GM12891 (cell line): ENCODE data around the gene ZNF471. TPM values are rescaled to one million over a fixed set of nuclear protein-coding genes. Genes with fewer than 3 reads are reported as not detected.

Experiments used
- DNase-seq: peaks from one replicate; pipeline ENCODE4 v3.0.0; 2011; ENCODE audit warnings: low spot score; ENCODE audit not compliant: insufficient read length
- FAIRE-seq: peaks from 2 replicates; lab custom pipeline; 2011; peaks lifted over from hg19 to GRCh38; lab: Jason Lieb, UNC
- PAX5 ChIP-seq: IDR thresholded peaks from 2 replicates; pipeline ENCODE4 v1.6.1; 2011; ENCODE audit warnings: low read length, moderate library complexity, mild to moderate bottlenecking; ENCODE audit not compliant: insufficient read depth, severe bottlenecking
- POLR2A ChIP-seq: IDR thresholded peaks from 2 replicates; pipeline ENCODE4 v1.6.1; 2011; ENCODE audit warnings: low read depth, low read length, control low read depth
- POLR2AphosphoS5 ChIP-seq: IDR thresholded peaks from 2 replicates; pipeline ENCODE4 v1.6.1; 2011; ENCODE audit warnings: low read depth, low read length, control low read depth
- POU2F2 ChIP-seq: IDR thresholded peaks from 2 replicates; pipeline ENCODE4 v1.6.1; 2011; ENCODE audit warnings: low read depth, mild to moderate bottlenecking, control low read depth, low read length, moderate library complexity
- SPI1 ChIP-seq: IDR thresholded peaks from 2 replicates; pipeline ENCODE4 v1.6.1; 2011; ENCODE audit warnings: low read depth, low read length, control low read depth
- TAF1 ChIP-seq: IDR thresholded peaks from 2 replicates; pipeline ENCODE4 v1.6.1; 2011; ENCODE audit warnings: low read depth, low read length, control low read depth
- polyA plus RNA-seq: library from polyadenylated mRNA; unstranded; fragments of >200 nt; gene quantifications from one replicate; pipeline ENCODE4 v1.2.1, GENCODE V29; 2012; ENCODE audit warnings: low read depth, missing spikeins, inconsistent platforms; ENCODE audit not compliant: missing spikeins

The ZNF471 gene
- polyA plus RNA-seq = not detected

DNA sequence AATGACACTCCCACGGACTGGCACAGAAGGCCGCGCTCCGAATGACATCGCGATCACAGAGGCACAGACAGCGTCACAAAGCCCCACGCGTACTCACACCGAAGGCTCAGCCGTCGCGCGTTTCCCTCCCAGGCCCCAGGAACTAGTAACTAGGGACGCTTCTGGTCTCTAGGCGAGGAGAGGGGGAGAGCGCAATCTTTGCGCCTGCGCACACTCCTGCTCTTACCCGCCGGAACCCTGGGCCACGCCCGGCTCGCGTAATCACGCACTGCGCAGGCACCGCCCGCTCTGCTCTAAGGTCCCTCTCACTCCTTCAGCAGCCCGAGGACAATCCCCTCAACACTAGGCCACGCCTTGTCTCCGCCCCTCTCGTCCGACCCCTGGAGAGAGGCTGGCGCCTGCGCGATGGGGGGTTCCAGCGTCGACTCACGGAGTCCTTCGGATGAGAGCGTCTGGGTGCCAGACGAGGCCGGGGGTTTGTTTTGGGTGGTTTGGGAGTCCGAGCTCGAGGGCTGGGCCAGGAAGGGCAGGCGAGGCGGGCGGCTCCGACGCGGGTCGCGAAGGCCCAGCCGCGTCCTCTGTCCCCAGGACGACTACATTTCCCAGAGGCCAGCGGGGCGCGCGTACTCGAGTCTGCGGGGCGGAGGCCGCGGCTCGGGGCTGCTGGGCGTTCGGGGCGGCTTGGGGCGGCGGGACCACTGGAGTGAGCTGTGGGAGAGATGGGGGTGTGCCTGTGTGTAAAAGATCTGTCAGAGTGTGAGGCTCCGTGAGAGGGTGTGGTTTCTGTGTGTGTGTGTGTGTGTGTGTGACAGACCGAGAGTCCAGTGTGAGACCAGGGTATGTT, at the start of gene ZNF471:
TSS of gene ZNF471 (plus strand) at position 410 of the 844 bp plus-strand sequence. CDS start 3,717 bp downstream, outside the sequence.
- TF ChIP-seq PAX5 = no peak
- no peak for TF ChIP-seq TAF1
- TF ChIP-seq POLR2A = no peak
- TF ChIP-seq POU2F2 = no peak
- no peak for TF ChIP-seq POLR2AphosphoS5
- TF ChIP-seq SPI1 = no peak
- no peak for DNase-seq
- FAIRE-seq = no peak

DNA sequence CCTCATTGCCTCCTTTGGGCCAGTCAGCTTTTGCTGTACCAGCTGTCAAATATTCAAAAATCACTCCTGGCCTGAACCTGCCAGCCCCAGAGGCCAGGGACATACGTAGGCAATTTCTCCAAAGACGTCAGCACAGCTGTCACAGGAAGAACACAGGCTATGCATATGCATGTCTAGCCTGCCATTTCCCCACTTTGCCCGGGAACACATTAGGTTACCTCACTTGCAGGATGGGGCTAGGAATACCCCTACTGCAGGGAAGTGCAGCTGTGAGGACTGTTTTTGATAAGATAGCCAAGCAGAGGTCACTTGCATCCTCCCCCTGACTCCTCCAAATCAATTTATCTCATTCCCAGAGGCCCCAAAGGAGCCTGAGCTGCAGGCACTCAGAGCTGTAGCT, 33.3 kb upstream of the ZNF471 start:
- TF ChIP-seq POLR2A = no peak
- no peak for TF ChIP-seq PAX5
- no peak for TF ChIP-seq POLR2AphosphoS5
- TF ChIP-seq POU2F2 = no peak
- no peak for TF ChIP-seq TAF1
- no peak for TF ChIP-seq SPI1
- FAIRE-seq = no peak

DNA sequence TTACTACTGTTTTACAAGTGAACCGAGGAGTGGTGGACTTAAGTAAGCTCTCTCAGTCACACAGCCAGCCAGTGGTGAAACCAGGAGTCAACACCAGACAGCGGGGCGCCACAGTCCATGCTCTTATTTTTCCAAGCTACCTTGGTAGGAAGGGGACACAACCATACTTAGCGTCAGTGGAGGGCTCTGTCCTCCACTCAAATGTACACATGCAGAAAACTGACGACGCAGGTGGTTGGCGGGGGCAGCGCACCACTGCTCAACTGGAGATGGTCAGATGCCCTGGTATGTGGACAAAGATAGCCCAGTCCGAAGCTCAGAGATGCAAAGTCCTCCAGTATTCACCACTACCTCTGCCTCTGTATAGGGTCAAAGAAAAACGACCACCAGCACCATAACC, 31.6 kb upstream of the ZNF471 start:
- TF ChIP-seq PAX5 (no peak), TAF1 (no peak), POLR2AphosphoS5 (no peak), SPI1 (no peak), POU2F2 (no peak), POLR2A (no peak)
- no peak for DNase-seq
- no peak for FAIRE-seq

More for the DNA sequence above, 33.3 kb upstream of the ZNF471 start:
- no peak for DNase-seq

DNA sequence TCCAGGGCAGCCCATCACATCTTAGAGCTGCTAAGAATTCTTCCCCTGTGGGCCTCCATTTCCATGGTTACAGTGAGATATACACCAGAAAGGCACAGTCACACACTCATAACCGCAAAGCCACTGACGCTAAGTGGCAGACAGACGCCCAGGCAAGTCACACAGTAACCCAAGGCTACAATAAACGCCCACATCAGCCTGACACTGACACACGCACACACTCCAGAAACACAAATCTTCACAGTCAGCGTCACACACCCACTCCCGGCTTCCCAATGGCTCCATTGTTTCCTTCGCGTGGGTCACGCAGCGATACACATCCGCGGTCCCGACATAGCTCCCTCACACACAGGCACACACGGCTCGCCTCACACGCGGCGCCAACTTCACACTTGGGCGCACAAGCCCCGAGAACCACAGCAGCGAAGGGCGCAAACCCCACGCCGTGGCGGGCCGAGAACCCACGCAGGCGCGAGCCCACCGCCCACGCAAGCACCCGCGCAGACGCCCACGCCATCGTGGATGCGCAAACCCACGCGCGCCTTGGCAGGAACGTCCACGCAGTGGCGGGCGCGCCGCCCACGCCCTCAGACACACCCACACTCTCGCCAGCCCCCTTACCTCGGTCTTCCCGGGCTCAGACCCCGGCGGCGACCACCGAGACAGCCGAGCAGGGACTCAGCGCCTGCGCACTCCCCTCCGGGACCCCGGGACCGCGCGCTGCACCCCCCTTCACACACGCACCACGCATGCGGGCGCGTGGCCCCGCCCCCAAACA, 30.8 kb upstream of the ZNF471 start, which contains the start of gene ZNF667:
TSS of gene ZNF667 (minus strand) at position 695 of the 778 bp plus-strand sequence. CDS start 14,975 bp downstream, outside the sequence.
- FAIRE-seq = no peak
- DNase-seq = no peak
- TF ChIP-seq TAF1 (no peak), POU2F2 (no peak), PAX5 (no peak)

DNA sequence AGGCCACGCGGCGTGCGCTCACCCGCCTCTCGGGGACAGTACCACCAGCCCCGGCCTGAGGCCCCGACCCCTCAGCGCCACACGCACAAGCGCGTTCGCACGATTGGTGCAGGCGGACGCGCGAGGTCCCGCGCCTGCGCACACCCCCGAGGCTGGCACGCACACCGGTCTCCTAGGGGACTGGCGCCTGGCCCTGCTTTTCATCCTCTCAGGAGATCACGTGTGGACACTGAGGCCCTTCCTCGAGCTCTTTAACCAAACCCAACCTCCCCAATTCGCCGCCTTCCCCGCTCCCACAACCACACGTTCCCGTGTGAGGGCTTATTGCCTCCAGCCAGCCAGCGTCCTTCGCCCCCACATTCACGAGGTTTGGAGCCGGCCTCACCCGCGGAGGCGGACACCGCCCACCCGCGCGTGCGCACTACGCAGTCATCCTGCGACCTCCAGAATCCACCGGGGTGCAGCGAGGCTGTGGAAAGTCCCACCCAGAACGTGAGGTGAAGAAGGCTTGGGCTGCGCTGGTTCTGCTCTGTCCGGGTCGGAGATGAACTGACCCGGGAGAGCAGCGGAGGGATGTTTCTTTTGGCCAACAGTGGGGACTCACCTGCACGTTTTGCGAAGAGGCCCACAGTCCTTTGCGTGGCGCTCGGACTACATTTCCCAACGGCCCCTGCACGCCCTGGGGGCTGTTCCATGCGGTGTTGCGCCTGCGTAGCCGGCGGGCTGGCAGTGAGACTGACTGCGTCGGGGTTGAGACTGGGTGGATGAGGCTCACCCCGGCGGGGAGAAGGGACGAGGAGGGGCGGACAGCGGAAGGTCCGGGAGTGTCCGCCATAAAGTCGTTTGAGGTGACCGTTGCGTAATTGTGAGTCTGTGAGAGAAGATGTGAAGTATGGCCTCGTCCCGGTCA, 30.0 kb upstream of the ZNF471 start:
- FAIRE-seq (no peak), DNase-seq (no peak)
- TF ChIP-seq POLR2A (no peak), SPI1 (no peak), POU2F2 (no peak), POLR2AphosphoS5 (no peak), PAX5 (no peak)

DNA sequence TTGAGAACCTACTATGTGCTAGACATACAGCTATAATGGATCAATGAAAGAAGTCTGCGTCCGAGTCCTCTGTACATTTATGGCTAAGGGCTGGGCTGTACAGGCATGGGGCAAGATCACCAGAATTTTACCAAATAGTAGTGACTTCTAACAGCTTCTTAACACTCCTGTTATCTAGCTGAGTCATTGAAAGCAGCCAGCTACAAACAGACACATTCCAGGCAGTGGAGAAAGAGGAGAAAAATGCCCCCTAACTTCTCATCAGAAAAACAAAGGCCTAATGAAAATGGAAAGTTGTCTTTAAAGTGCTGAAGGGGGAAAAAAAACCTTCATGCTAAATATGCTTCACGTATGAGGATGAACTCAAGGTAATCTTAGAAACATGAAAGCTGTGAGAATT, 16.3 kb upstream of the ZNF471 start:
- FAIRE-seq (no peak), DNase-seq (no peak)
- TF ChIP-seq SPI1 = no peak
- TF ChIP-seq PAX5 = no peak

DNA sequence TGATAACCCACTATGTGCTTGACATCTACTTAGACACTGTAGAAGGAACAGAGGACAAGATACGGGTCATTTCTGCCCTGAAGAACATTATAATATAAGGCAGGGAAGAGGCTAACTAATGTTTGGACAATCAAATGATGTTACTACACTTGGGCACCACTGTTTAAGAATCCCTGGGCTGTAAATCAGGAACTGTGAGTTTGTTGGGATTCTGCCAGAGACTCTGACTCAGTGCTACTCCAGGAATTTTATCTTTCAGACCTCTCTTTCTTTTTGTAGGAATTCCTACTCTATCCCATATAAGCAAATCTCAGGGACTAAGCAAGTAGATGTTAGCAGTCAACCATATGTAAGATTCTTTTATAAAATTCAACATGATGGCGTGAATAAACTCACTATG, 3.1 kb upstream of the ZNF471 start:
- TF ChIP-seq SPI1 (no peak), POLR2A (no peak), PAX5 (no peak)
- no peak for FAIRE-seq
- DNase-seq = no peak

DNA sequence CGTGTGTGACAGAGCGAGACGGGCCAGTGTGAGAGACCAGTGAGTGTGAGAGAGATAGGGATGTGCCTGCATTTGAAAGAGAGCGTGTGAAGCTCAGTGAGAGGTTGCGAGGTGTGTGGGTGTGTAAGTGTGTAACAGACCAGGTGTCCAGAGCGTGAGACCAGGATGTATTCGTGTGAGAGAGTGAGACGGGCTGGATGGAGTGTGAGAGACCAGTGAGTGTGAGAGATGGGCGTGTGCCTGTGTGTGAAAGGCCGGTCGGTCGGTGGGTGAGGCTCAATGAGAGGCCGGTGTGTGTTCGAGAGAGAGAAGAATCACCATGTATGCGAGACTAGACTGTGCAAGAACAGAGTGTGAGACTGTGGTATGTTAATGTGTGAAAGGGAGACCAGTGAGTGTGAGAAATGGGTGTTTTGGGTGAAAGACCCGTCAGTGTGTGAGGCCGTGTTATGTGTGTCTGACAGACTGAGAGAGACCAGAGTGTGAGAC, 679 bp downstream of the ZNF471 start:
- DNase-seq (no peak), FAIRE-seq (no peak)
- TF ChIP-seq POU2F2 = no peak
- no peak for TF ChIP-seq POLR2A
- TF ChIP-seq SPI1 = no peak
- TF ChIP-seq PAX5 = no peak
- no peak for TF ChIP-seq TAF1
- TF ChIP-seq POLR2AphosphoS5 = no peak

DNA sequence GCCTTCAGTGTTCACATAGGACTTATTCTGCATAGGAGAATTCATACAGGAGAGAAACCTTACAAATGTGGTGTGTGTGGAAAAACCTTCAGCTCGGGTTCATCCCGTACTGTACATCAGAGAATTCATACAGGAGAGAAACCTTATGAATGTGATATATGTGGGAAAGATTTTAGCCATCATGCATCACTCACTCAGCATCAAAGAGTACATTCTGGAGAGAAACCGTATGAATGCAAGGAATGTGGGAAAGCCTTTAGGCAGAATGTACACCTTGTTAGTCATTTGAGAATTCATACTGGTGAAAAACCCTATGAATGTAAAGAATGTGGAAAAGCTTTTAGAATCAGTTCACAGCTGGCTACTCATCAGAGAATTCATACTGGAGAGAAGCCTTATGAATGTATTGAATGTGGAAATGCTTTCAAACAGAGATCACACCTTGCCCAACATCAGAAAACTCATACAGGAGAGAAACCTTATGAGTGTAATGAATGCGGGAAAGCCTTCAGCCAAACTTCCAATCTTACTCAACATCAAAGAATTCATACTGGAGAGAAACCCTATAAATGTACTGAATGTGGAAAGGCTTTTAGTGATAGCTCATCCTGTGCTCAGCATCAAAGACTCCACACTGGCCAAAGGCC, 17.7 kb downstream of the ZNF471 start:
- DNase-seq (no peak), FAIRE-seq (no peak)
- TF ChIP-seq TAF1 = no peak
- TF ChIP-seq POLR2A = no peak
